Caki2 (cell line): Measurements from ENCODE around the gene FBXO28. TPM values are rescaled to one million over a fixed set of nuclear protein-coding genes. Genes with fewer than 3 reads are reported as not detected.
A peak's percentile ranks its signal among the peaks of the same experiment; 100 is the strongest.

ENCODE experiments used
- DNase-seq: peaks from one replicate; pipeline ENCODE4 v3.0.0-alpha.2; 2015; ENCODE audit warnings: low read depth
- in situ Hi-C: cut with HindIII; loops from 2 replicates; pipeline ENCODE4 v1.10.0; 2016; ENCODE audit warnings: low sequenced_read_pairs, low pct_unique_long_range_greater_than_20kb, mixed read lengths
- total RNA-seq: library from RNA; depleted of rRNA; stranded (reverse); fragments of >200 nt; shearing (Covaris generic); gene quantifications from 2 replicates; pipeline ENCODE4 v1.2.3, GENCODE V29; 2014; ENCODE audit warnings: low replicate concordance

FBXO28 gene
- total RNA-seq, 1 experiment from 2014 or later: 23.6 TPM

GRCh38 chr1:224132901-224133300 lies 19.0 kb downstream of the FBXO28 start:
- no peak for DNase-seq
- in situ Hi-C loops: no loop called here

- in situ Hi-C loops: no loop called here
These were observed 19.9 kb downstream of the FBXO28 start for GRCh38 chr1:224133741-224134299.

GRCh38 chr1:224137518-224137917 lies 23.6 kb downstream of the FBXO28 start:
- in situ Hi-C loops: no loop called here
- no peak for DNase-seq

More at GRCh38 chr1:224133741-224134299, 19.9 kb downstream of the FBXO28 start:
- no peak for DNase-seq

GRCh38 chr1:224138198-224138597 lies 24.3 kb downstream of the FBXO28 start:
- no peak for DNase-seq
- in situ Hi-C loops: no loop called here

- in situ Hi-C loops: no loop called here
- no peak for DNase-seq
These were observed 27.8 kb downstream of the FBXO28 start for GRCh38 chr1:224141693-224142092.

- DNase-seq: no peak
- in situ Hi-C loops: loop anchor here (25.0 kb wide), 1 partner anchor 113 kb away; no protein-coding TSS in a partner anchor
These were observed 35.8 kb downstream of the FBXO28 start for GRCh38 chr1:224149709-224150108.

- in situ Hi-C loops: loop anchor here (25.0 kb wide), 1 partner anchor 111 kb away; no protein-coding TSS in a partner anchor
- no peak for DNase-seq
These were observed 37.2 kb downstream of the FBXO28 start for GRCh38 chr1:224151117-224151516.

GRCh38 chr1:224157316-224157715 lies 43.4 kb downstream of the FBXO28 start:
- no peak for DNase-seq
- in situ Hi-C loops: loop anchor here (25.0 kb wide), 1 partner anchor 105 kb away; no protein-coding TSS in a partner anchor

GRCh38 chr1:224159541-224159940 lies 45.6 kb downstream of the FBXO28 start:
- no peak for DNase-seq
- in situ Hi-C loops: loop anchor here (25.0 kb wide), 1 partner anchor 103 kb away; no protein-coding TSS in a partner anchor

- in situ Hi-C loops: loop anchor here (25.0 kb wide), 1 partner anchor 102 kb away; no protein-coding TSS in a partner anchor
These were observed 46.3 kb downstream of the FBXO28 start for GRCh38 chr1:224160171-224160682.

GRCh38 chr1:224162768-224163167 lies 48.9 kb downstream of the FBXO28 start:
- in situ Hi-C loops: loop anchor here (25.0 kb wide), 1 partner anchor 100 kb away; no protein-coding TSS in a partner anchor
- no peak for DNase-seq

More at GRCh38 chr1:224160171-224160682, 46.3 kb downstream of the FBXO28 start:
- no peak for DNase-seq

GRCh38 chr1:224163311-224163710 lies 49.4 kb downstream of the FBXO28 start:
- in situ Hi-C loops: loop anchor here (25.0 kb wide), 1 partner anchor 99 kb away; no protein-coding TSS in a partner anchor
- DNase-seq: no peak

- in situ Hi-C loops: loop anchor here (25.0 kb wide), 1 partner anchor 93 kb away; no protein-coding TSS in a partner anchor
These were observed 55.0 kb downstream of the FBXO28 start for GRCh38 chr1:224168859-224169380.

GRCh38 chr1:224169718-224170270 lies 55.9 kb downstream of the FBXO28 start:
- in situ Hi-C loops: loop anchor here (25.0 kb wide), 1 partner anchor 93 kb away; no protein-coding TSS in a partner anchor
- DNase-seq: no peak

More at GRCh38 chr1:224168859-224169380, 55.0 kb downstream of the FBXO28 start:
- DNase-seq: no peak

- DNase-seq: no peak
- in situ Hi-C loops: loop anchor here (25.0 kb wide), 1 partner anchor 92 kb away; no protein-coding TSS in a partner anchor
These were observed 56.4 kb downstream of the FBXO28 start for GRCh38 chr1:224170343-224170742.

- peak; percentile 20 for DNase-seq
- in situ Hi-C loops: loop anchor here (25.0 kb wide), 1 partner anchor 91 kb away; no protein-coding TSS in a partner anchor
These were observed 57.0 kb downstream of the FBXO28 start for GRCh38 chr1:224170748-224171478.

GRCh38 chr1:224172229-224172628 lies 58.3 kb downstream of the FBXO28 start:
- DNase-seq: no peak
- in situ Hi-C loops: loop anchor here (25.0 kb wide), 1 partner anchor 90 kb away; no protein-coding TSS in a partner anchor

GRCh38 chr1:224173523-224173922 lies 59.6 kb downstream of the FBXO28 start:
- in situ Hi-C loops: loop anchor here (25.0 kb wide), 1 partner anchor 89 kb away; no protein-coding TSS in a partner anchor

More at GRCh38 chr1:224173523-224173922, 59.6 kb downstream of the FBXO28 start:
- DNase-seq: no peak
